ENCODE data around the gene SYF2. TPM values are rescaled to one million over a fixed set of nuclear protein-coding genes. Genes with fewer than 3 reads are reported as not detected.
"Not testable (repeated sequence)": the region's sequence is repeated elsewhere in the genome, so short reads cannot be mapped to it uniquely, and the experiment has no call there.

Gene SYF2
- total RNA-seq, 2 donors from 2014 or later, result 64.8 to 78.0 TPM

DNA sequence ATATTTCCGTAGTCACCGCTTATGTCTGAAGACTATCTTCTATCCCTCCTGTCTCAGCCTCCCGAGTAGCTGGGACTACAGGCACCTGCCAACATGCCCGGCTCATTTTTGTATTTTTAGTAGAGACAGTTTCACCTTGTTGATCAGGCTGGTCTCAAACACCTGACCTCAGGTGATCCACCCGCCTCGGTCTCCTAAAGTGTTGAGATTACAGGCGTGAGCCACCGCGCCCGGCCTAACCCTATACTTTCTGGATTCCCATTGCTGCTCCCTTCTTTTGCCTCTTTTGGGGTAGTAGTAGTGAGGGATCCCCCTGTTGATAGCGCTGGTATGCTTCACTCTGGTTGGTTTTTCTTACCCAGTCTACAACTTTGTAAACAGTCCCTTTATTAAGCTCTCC is 5.7 kb upstream of the SYF2 start:
- no peaks in the 10 kb centered on the region for H3K9me3 Mint-ChIP-seq
- no peak overlapping the region for H3K4me3 Mint-ChIP-seq
- peaks cover 57% of the 10 kb centered on the region for H3K4me1 Mint-ChIP-seq (ENCODE audit: low read depth)
- no peaks in the 10 kb centered on the region for H3K27me3 Mint-ChIP-seq (ENCODE audit: low read depth)
- H3K27ac Mint-ChIP-seq, result peak overlapping the region; percentile 74
- DNase-seq (no peak), ATAC-seq (replicated peaks in 1 of 2) (no peak)
- H3K36me3 Mint-ChIP-seq (ENCODE audit: insufficient read depth in 2 of 2), result peaks cover 7 to 18% of the 10 kb centered on the region in 2 donors

- Mint-ChIP-seq H3K4me1 (ENCODE audit: low read depth) (peaks cover 46% of the 10 kb centered on the region), H3K27ac (peak overlapping the region; percentile 2)
- not testable (repeated sequence) for ATAC-seq (replicated peaks in 1 of 2); H3K27me3 Mint-ChIP-seq (ENCODE audit: low read depth); H3K36me3 Mint-ChIP-seq (ENCODE audit: insufficient read depth in 2 of 2); H3K4me3 Mint-ChIP-seq; H3K9me3 Mint-ChIP-seq; DNase-seq
These were observed 4.0 kb upstream of the SYF2 start for GRCh38 chr1:25236261-25236660.

- H3K9me3 Mint-ChIP-seq; ATAC-seq (replicated peaks in 1 of 2); DNase-seq; H3K36me3 Mint-ChIP-seq (ENCODE audit: insufficient read depth in 2 of 2); H3K4me3 Mint-ChIP-seq; H3K27me3 Mint-ChIP-seq (ENCODE audit: low read depth); H3K27ac Mint-ChIP-seq: not testable (repeated sequence)
- H3K4me1 Mint-ChIP-seq (ENCODE audit: low read depth), result peaks cover 46% of the 10 kb centered on the region
These were observed 3.1 kb upstream of the SYF2 start for GRCh38 chr1:25235411-25235810.

- Mint-ChIP-seq H3K9me3 (no peaks in the 10 kb centered on the region), H3K4me3 (no peak overlapping the region), H3K36me3 (ENCODE audit: insufficient read depth in 2 of 2) (peaks cover 5 to 8% of the 10 kb centered on the region in 2 donors), H3K4me1 (ENCODE audit: low read depth) (peaks cover 46% of the 10 kb centered on the region), H3K27ac (no peak overlapping the region), H3K27me3 (ENCODE audit: low read depth) (no peaks in the 10 kb centered on the region)
- DNase-seq, result peak; percentile 80 to 83
- ATAC-seq (replicated peaks in 1 of 2), result peak; percentile 85
These were observed 823 bp upstream of the SYF2 start for GRCh38 chr1:25232866-25233784.

DNA sequence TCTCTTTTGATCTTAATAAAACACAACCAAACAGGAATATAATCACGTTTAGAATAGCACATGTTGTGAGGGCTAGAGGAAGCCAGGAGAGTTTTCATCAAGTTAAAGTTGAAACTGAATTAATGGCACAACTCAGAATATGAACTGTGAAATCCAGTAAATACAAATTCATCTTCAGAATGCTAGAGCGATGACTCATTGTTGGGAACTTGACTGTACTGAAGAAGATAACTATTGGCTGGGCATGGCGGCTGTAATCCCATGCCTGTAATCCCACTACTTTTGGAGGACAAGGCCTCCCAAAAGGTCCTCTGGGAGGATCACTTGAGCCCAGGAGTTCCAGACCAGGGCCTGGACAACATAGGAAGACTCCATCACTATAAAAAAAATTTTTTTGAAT is 8.8 kb downstream of the SYF2 start:
- Mint-ChIP-seq H3K27ac (no peak overlapping the region), H3K4me3 (no peak overlapping the region), H3K9me3 (no peaks in the 10 kb centered on the region), H3K4me1 (ENCODE audit: low read depth) (peaks cover 10% of the 10 kb centered on the region), H3K36me3 (ENCODE audit: insufficient read depth in 2 of 2) (peaks cover 9 to 32% of the 10 kb centered on the region in 2 donors), H3K27me3 (ENCODE audit: low read depth) (no peaks in the 10 kb centered on the region)
- ATAC-seq (replicated peaks in 1 of 2) (no peak), DNase-seq (no peak)

- Mint-ChIP-seq H3K4me3 (no peak overlapping the region), H3K4me1 (ENCODE audit: low read depth) (peaks cover 3% of the 10 kb centered on the region), H3K27ac (no peak overlapping the region), H3K27me3 (ENCODE audit: low read depth) (no peaks in the 10 kb centered on the region), H3K36me3 (ENCODE audit: insufficient read depth in 2 of 2) (peaks cover 5 to 26% of the 10 kb centered on the region in 2 donors), H3K9me3 (no peaks in the 10 kb centered on the region)
- DNase-seq, result no peak
- ATAC-seq (replicated peaks in 1 of 2), result no peak
These were observed 9.7 kb downstream of the SYF2 start for GRCh38 chr1:25222606-25223005.

GRCh38 chr1:25220666-25221065 is 11.6 kb downstream of the SYF2 start:
- H3K27me3 Mint-ChIP-seq (ENCODE audit: low read depth), result no peaks in the 10 kb centered on the region
- ATAC-seq (replicated peaks in 1 of 2) (no peak), DNase-seq (no peak)
- H3K4me1 Mint-ChIP-seq (ENCODE audit: low read depth), result no peaks in the 10 kb centered on the region
- H3K9me3 Mint-ChIP-seq, result no peaks in the 10 kb centered on the region
- no peak overlapping the region for H3K27ac Mint-ChIP-seq
- H3K36me3 Mint-ChIP-seq (ENCODE audit: insufficient read depth in 2 of 2), result peaks cover 3 to 19% of the 10 kb centered on the region in 2 donors
- H3K4me3 Mint-ChIP-seq, result no peak overlapping the region

DNA sequence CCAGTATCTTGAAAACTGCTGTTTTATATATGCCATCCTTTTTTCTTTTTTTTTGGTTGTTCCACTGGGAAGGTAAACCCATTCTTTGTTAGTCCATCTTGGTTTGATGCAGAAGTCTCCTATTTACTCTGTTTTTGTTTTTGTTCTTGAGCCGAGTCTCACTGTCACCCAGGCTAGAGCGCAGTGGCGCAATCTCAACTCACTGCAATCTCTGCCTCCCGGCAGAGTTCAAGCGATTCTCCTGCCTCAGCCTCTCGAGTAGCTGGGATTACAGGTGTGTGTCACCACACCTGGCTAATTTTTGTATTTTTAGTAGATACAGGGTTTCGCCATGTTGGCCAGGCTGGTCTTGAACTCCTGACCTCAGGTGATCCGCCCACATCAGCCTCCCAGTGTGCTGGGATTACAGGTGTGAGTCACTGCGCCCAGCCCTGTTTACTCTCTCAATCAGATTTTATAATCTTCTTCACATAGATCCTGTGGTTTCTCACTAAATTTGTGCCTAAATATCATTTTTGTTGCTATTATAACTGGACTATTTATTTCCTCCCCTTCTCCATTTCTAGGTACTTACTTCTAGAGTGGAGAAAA is 12.5 kb downstream of the SYF2 start:
- H3K27ac Mint-ChIP-seq, result peak overlapping the region; percentile 64
- H3K27me3 Mint-ChIP-seq (ENCODE audit: low read depth), result no peaks in the 10 kb centered on the region
- no peak for ATAC-seq (replicated peaks in 1 of 2)

GRCh38 chr1:25217598-25218232 is 14.6 kb downstream of the SYF2 start:
- DNase-seq, result no peak
- Mint-ChIP-seq H3K27ac (no peak overlapping the region), H3K9me3 (no peaks in the 10 kb centered on the region), H3K36me3 (ENCODE audit: insufficient read depth in 2 of 2) (peaks cover under 1 to 10% of the 10 kb centered on the region in 2 donors), H3K4me3 (no peak overlapping the region), H3K27me3 (ENCODE audit: low read depth) (no peaks in the 10 kb centered on the region), H3K4me1 (ENCODE audit: low read depth) (no peaks in the 10 kb centered on the region)
- no peak for ATAC-seq (replicated peaks in 1 of 2)

More for the DNA sequence above, 12.5 kb downstream of the SYF2 start:
- H3K9me3 Mint-ChIP-seq, result no peaks in the 10 kb centered on the region
- peaks cover 3 to 17% of the 10 kb centered on the region in 2 donors for H3K36me3 Mint-ChIP-seq (ENCODE audit: insufficient read depth in 2 of 2)
- no peak for DNase-seq
- H3K4me3 Mint-ChIP-seq, result no peak overlapping the region
- H3K4me1 Mint-ChIP-seq (ENCODE audit: low read depth), result no peaks in the 10 kb centered on the region

DNA sequence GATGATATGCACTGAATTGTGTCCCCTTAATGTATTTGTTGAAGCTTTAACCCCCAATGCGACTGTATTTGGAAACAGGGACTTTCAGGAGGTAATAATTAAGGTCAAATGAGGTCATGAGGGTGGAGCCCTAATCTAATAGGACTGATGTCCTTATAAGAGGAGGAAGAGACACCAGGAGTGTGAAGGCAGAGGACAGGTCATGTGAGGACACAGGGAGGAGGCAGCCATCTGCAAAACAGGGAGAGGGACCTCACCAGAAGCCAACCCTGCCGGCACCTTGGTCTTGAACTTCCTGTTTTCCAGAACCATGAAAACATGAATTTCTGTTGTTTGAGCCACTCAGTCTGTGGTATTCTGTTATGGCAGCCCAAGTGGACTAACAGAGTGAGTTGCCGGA is 15.3 kb downstream of the SYF2 start:
- no peaks in the 10 kb centered on the region for H3K27me3 Mint-ChIP-seq (ENCODE audit: low read depth)
- no peaks in the 10 kb centered on the region for H3K4me1 Mint-ChIP-seq (ENCODE audit: low read depth)
- no peak overlapping the region for H3K27ac Mint-ChIP-seq
- no peaks in the 10 kb centered on the region for H3K9me3 Mint-ChIP-seq
- DNase-seq, result no peak
- H3K36me3 Mint-ChIP-seq (ENCODE audit: insufficient read depth in 2 of 2), result peaks cover 0 to 10% of the 10 kb centered on the region in 2 donors
- no peak for ATAC-seq (replicated peaks in 1 of 2)
- no peak overlapping the region for H3K4me3 Mint-ChIP-seq

DNA sequence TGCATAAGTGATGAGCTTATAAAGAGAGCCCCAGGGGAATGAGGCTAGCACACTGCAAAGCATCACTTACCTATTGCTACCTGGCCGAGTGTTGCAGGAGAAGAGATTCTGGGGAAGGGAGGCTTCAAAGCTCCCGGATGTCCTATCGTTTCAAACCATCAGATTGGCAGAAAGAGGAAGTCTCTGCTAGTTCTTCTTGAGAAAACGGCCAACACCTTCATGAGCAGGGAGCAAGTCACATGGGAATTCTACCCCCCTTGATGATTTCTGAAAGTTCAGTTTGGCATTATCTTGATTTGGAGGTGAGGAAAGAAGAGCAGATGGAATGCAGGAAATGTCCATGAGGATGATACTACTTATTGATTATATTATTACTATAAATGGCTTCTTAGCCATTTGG is 16.2 kb downstream of the SYF2 start:
- Mint-ChIP-seq H3K9me3 (no peaks in the 10 kb centered on the region), H3K27me3 (ENCODE audit: low read depth) (no peaks in the 10 kb centered on the region), H3K36me3 (ENCODE audit: insufficient read depth in 2 of 2) (peaks cover 0 to 6% of the 10 kb centered on the region in 2 donors), H3K27ac (no peak overlapping the region), H3K4me1 (ENCODE audit: low read depth) (no peaks in the 10 kb centered on the region), H3K4me3 (no peak overlapping the region)
- ATAC-seq (replicated peaks in 1 of 2), result no peak
- no peak for DNase-seq

DNA sequence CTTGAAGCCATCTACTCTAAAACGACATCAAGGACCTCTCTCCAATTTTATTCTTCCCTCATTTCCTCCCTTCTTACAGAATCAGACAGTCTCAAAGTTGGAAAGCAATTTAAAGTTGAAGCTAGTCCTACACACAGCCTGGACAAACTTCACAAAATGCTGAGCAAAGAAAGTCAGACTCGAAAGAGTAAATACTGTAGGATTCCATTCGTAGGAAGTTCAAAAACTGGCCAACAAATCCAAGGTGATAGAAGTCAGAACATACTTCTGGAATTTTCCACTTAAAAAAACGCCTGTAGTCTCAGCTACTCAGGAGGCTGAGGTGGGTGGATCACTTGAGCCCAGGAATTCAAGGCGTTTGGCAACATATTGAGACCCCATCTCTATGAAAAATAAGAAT is 19.6 kb downstream of the SYF2 start:
- Mint-ChIP-seq H3K36me3 (ENCODE audit: insufficient read depth in 2 of 2) (no peaks in the 10 kb centered on the region), H3K9me3 (no peaks in the 10 kb centered on the region), H3K4me3 (no peak overlapping the region), H3K4me1 (ENCODE audit: low read depth) (no peaks in the 10 kb centered on the region), H3K27me3 (ENCODE audit: low read depth) (peaks cover 7% of the 10 kb centered on the region), H3K27ac (no peak overlapping the region)
- DNase-seq (no peak), ATAC-seq (replicated peaks in 1 of 2) (no peak)

DNA sequence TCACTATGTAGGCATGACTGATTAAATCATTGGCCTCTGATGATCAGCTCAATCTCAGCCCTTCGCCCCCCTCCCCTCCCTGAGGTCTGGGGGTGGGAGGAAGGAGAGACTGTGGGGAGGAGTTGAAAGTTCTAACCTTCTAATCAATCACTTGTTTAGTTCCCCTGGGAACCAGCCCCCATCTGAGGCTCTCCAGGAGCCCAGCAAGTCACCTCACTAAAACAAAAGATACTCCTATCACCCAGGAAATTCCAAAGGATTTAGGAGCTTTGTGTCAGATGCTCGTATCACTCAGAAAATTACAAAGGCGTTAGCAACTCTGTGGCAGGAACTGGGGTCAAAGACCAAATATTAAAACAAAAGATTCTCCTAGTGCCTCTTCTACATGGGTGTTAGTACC is 21.6 kb downstream of the SYF2 start:
- no peaks in the 10 kb centered on the region for H3K4me1 Mint-ChIP-seq (ENCODE audit: low read depth)
- DNase-seq (no peak), ATAC-seq (replicated peaks in 1 of 2) (no peak)
- H3K36me3 Mint-ChIP-seq (ENCODE audit: insufficient read depth in 2 of 2), result no peaks in the 10 kb centered on the region
- no peaks in the 10 kb centered on the region for H3K9me3 Mint-ChIP-seq
- H3K27ac Mint-ChIP-seq, result no peak overlapping the region
- no peak overlapping the region for H3K4me3 Mint-ChIP-seq
- peaks cover 9% of the 10 kb centered on the region for H3K27me3 Mint-ChIP-seq (ENCODE audit: low read depth)

Measured in activated T-cell treated with anti-CD3 and anti-CD28 coated beads, Interleukin-2, amount 50 U/mL, for 72 hours (primary cell).